GM21367 (cell line): ENCODE results near the gene ARL4A.
"Not testable (repeated sequence)": the region's sequence is repeated elsewhere in the genome, so short reads cannot be mapped to it uniquely, and the experiment has no call there.

Source experiments
- ATAC-seq: cut with Tn5 transposase; IDR thresholded peaks from one replicate; pipeline ENCODE4 v1.9.1; 2021; ENCODE audit not compliant: unreplicated experiment

The ARL4A gene

DNA sequence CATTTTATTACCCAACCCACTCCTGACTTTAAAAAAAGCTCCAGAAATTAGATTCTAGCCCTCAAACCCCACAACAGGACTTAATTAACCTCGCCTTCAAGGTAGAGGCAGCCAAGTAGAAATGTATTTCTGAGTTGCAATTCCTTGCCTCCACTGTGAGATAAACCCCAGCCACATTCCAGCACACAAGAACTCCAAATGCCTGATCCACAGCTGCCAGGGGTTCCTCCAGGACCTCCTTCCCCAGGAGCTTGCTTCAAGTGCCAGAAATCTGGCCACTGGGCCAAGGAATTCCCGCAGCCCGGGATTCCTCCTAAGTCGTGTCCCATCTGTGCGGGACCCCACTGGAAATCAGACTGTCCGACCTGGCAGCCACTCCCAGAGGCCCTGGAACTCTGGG is 25.9 kb upstream of the ARL4A start:
- ATAC-seq: no peak

DNA sequence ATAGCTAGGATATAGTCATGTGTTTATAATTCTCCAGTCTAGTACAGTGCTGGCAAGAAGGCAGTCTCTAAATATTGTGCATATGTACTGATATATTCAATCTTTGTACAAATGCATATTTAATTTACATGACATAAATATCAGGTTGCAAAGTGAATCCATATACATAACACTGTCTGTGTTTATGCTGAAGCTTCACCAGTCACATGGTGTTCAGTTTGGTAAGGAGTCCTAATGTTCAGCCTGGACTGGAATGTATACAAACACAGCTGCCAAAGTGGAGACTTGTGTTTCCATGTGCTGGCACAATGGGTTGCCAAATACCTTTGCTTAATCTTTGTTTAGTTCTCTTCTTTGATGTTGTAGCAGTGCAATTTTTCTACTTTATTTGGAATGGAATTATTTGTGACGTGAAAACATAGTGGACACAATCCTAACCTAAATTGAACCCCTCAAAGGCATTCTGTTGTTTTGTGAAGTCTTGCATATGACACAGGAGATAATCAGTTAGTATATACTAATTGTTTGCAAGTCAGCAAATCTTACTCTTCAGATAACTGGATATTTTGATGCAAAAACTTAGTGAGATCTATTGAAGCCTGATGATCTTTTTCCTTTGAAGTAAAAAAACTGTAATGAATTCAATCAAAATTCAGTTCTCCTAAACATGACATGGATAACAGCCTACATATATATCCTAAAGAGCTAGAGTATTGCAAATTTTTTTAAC is 17.3 kb upstream of the ARL4A start:
- ATAC-seq: no peak

- no peak for ATAC-seq
Measured at GRCh38 chr7:12670743-12671520, 16.5 kb upstream of the ARL4A start.

DNA sequence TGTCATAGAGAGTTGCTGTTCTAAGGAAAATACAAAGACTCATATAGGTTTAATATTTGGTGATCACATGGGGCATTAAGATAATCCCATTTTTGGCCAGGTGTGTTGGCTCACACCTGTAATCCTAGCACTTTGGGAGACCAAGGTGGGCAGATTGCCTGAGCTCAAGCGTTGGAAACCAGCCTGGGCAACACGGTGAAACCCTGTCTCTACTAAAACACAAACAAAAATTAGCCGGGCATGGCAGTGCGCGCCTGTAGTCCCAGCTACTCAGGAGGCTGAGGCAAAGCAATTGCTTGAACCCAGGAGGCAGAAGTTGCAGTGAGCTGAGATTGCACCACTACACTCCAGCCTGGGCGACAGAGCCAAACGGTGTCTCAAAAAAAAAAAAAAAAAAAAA is 14.0 kb upstream of the ARL4A start:
- ATAC-seq: not testable (repeated sequence)

DNA sequence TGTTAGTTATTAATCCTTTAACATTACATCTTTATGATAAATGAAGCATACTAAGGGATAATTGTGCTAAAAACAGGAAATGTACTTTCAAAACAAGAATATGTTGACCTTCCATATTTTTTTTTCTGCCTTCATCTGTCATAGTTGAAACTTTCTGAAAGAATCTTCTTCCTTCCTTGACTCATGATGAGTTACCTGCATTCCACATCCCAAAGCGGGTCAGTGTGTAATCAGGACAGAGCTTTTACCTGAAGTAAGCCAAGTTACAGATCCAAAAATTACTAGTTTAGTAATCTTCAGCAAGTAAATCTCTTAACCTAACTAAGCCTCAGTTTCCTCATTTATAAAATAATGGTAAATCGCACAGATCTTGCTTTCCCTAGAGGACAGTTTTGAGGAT is 13.4 kb upstream of the ARL4A start:
- ATAC-seq: no peak

GRCh38 chr7:12674861-12675260 is 12.6 kb upstream of the ARL4A start:
- peak; percentile 91 for ATAC-seq

DNA sequence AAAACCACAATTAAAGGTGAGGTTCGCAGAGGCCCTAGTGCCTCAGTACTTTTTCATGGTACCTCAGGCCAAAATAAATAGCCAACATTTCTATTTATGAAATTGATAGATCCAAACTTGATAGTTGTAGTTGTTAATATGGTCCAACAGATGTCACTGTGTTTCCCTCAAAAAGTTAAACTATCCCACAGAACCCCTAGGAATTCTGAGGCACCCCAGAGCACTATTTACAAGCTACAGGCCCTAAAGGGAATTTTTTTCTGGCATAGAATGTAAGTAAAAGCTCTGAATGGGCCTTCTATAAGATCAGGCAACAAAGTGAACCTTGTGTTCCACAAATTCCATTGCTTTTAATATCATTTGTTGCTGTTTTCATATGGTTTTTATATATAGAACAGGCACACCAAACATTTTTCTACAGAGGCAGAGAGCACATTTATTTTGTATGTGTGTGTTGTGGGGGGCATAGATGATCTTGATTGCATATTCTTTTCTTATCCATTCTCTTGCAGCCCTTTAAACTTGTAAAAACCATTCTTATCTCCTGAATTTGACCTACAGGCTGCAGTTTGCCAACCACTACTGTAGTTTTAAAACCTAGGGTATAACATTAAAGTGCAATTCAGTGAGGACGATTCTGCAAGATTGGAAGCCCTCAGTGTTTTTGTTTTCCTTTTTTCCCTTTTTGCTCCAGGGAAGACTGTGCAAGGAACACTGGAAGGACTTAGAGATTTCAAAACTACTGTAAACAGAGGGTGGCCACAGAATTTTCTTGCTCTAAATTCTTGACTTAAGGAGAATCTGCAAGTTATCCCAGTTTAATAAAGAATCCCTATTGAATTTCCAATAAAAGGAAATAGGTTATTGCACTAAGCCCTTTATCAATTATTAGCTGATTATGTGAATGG is 3.5 kb upstream of the ARL4A start:
- no peak for ATAC-seq

DNA sequence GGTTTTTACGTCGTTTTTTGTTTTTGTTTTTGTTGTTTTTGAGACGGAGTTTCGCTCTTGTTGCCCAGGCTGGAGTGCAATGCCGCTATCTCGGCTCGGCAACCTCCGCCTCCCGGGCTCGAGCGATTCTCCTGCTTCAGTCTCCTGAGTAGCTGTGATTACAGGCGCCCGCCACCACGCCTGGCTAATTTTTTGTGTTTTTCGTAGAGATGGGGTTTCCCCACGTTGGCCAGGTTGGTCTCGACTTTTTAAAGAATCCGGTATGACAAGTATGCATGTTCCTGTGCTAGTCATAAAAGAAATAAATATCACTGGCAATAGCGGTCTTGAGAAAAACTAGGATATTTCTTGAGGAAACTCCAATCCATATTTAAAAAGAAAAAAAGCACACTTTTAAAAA is 2.7 kb upstream of the ARL4A start:
- no peak for ATAC-seq

- no peak for ATAC-seq
Measured at GRCh38 chr7:12685550-12685949, 1.9 kb upstream of the ARL4A start.

- ATAC-seq: peak; percentile 83
Measured at GRCh38 chr7:12686234-12686890, 1.1 kb upstream of the ARL4A start.

DNA sequence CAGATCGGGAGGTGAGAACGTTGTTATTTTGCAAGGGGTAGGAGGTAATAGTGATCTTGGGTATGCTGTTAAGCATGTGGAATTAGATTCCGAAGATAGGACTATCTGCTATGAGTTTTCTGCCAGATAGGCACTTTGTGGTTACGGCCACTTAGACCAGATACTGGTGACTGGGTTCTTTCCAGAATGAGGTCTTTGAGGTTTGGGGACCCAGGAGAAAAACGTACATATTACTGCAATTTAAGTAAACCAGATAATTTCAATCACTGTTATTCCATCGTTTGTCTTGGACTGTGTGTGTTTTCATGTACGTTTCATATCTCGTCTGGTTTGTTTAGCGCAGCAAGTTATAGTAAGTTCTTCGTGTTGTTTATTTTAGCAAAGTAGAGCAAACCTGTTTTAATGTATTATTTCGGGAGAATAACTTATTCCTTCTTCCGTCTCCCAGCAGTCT is 312 bp downstream of the ARL4A start:
- ATAC-seq: peak; percentile 1

DNA sequence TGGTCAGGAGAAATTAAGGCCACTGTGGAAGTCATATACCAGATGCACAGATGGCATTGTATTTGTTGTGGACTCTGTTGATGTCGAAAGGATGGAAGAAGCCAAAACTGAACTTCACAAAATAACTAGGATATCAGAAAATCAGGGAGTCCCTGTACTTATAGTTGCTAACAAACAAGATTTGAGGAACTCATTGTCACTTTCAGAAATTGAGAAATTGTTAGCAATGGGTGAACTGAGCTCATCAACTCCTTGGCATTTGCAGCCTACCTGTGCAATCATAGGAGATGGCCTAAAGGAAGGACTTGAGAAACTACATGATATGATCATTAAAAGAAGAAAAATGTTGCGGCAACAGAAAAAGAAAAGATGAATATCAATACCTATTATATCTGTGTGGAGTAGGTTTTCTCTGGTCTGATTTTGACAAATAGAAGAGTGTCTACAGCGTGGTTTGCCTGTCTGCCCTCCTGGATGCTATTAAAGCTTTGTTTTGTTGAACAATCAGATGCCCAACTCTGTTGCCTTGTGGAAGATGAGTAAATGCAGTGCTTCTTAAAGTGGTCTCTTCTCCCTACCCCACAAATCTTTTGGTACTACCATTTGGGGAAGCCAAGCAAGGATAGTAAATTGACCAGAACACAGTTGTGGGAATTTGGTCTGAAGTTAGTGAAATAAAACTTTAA is 1.2 kb downstream of the ARL4A start:
- ATAC-seq: not testable (repeated sequence)

- no peak for ATAC-seq
Measured at GRCh38 chr7:12689451-12689850, 2.0 kb downstream of the ARL4A start.

- no peak for ATAC-seq
Measured at GRCh38 chr7:12690041-12690878, 2.8 kb downstream of the ARL4A start.

- ATAC-seq: not testable (repeated sequence)
Measured at GRCh38 chr7:12691388-12691787, 4.0 kb downstream of the ARL4A start.

GRCh38 chr7:12692035-12692434 is 4.6 kb downstream of the ARL4A start:
- ATAC-seq: no peak

- no peak for ATAC-seq
Measured at GRCh38 chr7:12692479-12693259, 5.2 kb downstream of the ARL4A start.

DNA sequence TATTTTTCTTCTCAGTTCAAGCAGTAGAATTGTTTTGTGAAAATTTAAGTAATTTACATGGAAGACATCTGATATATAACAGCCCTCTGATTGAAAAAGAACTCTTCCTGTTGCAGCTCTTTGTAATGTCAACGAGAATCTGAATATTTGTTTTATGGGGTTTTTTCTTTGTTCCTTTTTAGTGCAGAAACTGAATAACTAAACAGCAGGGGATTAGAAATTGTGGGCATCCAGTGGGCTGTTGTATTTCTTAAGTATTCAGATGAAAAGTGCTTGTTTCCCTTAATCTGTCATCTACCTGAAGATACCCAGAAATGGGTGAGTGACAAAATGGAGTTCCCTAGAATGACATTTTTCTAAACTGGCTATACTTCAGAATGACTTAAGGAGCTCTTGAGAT is 7.4 kb downstream of the ARL4A start:
- no peak for ATAC-seq

DNA sequence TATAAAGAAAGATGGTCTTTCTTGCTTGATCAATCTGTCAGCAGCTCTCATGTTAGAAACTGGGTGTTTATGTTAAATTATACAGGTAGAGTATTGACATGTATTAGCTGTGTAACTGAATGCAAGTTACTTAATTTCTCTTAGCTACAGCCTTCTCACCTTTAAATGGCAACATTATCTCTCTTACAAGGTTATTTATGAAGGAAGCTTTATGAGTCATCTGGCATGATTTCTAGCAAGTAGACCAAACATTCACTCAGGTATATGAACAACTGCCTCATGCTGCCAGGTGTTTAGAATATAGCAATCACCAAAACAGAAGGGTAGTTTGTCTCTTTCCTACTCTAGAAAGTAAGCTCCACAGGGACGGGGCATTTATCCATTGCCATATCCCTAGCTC is 8.5 kb downstream of the ARL4A start:
- no peak for ATAC-seq
